ENCODE data around the gene RFX2. TPM values are rescaled to one million over a fixed set of nuclear protein-coding genes. Genes with fewer than 3 reads are reported as not detected.
A peak's percentile ranks its signal among the peaks of the same experiment; 100 is the strongest.

Gene RFX2
- total and polyA plus RNA-seq, 9 of the 15 experiments (the other 6 are each of a cell fraction or from before 2014, with no cell fraction given), result 3.6 to 18.7 (median 8.7) TPM

DNA sequence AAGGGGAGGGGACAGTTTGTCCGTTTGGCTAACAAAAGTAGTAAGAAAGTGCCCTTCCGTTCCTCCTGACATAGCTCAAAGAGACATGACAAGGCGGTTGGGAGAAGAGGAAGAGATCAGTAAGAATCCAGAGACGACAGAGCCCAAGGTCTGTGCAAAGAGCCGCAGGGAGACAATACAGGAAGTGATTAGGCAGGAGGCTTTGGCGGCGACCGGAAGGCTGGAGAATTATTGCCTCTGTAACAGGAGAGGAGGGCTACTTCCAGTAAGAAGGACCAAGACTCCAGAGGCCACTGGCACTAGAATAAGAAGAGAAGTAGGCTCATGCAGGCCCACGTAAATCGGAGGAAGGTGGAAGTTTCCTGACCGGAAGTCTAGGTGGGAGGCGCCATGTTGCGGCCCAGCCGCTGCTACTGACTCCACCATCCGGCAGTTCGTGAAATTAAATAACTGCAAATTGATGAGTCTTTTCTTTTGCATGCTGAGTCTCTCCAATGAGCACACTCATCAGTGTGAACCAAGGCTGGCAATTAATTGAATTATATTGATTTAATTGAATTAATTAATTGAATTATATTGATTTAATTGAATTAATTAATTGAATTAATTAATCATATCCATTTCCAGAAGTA is 9.9 kb downstream of the RFX2 start (continued):
- 0 out of 2 replicates have a peak, but pooled peaks have one; percentile 10 for TF ChIP-seq PHB2 (IDR thresholded peaks at IDR 0.05; ENCODE audit: low read depth)
- TF ChIP-seq, protein P1, sequence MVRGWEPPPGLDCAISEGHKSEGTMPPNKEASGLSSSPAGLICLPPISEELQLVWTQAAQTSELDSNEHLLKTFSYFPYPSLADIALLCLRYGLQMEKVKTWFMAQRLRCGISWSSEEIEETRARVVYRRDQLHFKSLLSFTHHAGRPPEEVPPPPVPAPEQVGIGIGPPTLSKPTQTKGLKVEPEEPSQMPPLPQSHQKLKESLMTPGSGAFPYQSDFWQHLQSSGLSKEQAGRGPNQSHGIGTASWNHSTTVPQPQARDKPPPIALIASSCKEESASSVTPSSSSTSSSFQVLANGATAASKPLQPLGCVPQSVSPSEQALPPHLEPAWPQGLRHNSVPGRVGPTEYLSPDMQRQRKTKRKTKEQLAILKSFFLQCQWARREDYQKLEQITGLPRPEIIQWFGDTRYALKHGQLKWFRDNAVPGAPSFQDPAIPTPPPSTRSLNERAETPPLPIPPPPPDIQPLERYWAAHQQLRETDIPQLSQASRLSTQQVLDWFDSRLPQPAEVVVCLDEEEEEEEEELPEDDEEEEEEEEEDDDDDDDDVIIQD (CRISPR knock-in tag; IDR thresholded peaks at IDR 0.05), result no peak
- TF ChIP-seq ETV1 (tag; conservative IDR thresholded peaks at IDR 0.05; ENCODE audit: low read depth), result peak; percentile 96
- TF ChIP-seq ZNF780A (CRISPR knock-in tag; IDR thresholded peaks at IDR 0.05), result no peak
- no peak for TF ChIP-seq FOXA1 (IDR thresholded peaks at IDR 0.05; ENCODE audit: borderline replicate concordance)
- peak; percentile 30 for TF ChIP-seq MEIS2 (IDR thresholded peaks at IDR 0.05; ENCODE audit: partially characterized antibody)
- no peak for TF ChIP-seq POU5F1 (IDR thresholded peaks at IDR 0.05; ENCODE audit: borderline replicate concordance, low read depth, low read length, partially characterized antibody)
- TF ChIP-seq, protein P2, sequence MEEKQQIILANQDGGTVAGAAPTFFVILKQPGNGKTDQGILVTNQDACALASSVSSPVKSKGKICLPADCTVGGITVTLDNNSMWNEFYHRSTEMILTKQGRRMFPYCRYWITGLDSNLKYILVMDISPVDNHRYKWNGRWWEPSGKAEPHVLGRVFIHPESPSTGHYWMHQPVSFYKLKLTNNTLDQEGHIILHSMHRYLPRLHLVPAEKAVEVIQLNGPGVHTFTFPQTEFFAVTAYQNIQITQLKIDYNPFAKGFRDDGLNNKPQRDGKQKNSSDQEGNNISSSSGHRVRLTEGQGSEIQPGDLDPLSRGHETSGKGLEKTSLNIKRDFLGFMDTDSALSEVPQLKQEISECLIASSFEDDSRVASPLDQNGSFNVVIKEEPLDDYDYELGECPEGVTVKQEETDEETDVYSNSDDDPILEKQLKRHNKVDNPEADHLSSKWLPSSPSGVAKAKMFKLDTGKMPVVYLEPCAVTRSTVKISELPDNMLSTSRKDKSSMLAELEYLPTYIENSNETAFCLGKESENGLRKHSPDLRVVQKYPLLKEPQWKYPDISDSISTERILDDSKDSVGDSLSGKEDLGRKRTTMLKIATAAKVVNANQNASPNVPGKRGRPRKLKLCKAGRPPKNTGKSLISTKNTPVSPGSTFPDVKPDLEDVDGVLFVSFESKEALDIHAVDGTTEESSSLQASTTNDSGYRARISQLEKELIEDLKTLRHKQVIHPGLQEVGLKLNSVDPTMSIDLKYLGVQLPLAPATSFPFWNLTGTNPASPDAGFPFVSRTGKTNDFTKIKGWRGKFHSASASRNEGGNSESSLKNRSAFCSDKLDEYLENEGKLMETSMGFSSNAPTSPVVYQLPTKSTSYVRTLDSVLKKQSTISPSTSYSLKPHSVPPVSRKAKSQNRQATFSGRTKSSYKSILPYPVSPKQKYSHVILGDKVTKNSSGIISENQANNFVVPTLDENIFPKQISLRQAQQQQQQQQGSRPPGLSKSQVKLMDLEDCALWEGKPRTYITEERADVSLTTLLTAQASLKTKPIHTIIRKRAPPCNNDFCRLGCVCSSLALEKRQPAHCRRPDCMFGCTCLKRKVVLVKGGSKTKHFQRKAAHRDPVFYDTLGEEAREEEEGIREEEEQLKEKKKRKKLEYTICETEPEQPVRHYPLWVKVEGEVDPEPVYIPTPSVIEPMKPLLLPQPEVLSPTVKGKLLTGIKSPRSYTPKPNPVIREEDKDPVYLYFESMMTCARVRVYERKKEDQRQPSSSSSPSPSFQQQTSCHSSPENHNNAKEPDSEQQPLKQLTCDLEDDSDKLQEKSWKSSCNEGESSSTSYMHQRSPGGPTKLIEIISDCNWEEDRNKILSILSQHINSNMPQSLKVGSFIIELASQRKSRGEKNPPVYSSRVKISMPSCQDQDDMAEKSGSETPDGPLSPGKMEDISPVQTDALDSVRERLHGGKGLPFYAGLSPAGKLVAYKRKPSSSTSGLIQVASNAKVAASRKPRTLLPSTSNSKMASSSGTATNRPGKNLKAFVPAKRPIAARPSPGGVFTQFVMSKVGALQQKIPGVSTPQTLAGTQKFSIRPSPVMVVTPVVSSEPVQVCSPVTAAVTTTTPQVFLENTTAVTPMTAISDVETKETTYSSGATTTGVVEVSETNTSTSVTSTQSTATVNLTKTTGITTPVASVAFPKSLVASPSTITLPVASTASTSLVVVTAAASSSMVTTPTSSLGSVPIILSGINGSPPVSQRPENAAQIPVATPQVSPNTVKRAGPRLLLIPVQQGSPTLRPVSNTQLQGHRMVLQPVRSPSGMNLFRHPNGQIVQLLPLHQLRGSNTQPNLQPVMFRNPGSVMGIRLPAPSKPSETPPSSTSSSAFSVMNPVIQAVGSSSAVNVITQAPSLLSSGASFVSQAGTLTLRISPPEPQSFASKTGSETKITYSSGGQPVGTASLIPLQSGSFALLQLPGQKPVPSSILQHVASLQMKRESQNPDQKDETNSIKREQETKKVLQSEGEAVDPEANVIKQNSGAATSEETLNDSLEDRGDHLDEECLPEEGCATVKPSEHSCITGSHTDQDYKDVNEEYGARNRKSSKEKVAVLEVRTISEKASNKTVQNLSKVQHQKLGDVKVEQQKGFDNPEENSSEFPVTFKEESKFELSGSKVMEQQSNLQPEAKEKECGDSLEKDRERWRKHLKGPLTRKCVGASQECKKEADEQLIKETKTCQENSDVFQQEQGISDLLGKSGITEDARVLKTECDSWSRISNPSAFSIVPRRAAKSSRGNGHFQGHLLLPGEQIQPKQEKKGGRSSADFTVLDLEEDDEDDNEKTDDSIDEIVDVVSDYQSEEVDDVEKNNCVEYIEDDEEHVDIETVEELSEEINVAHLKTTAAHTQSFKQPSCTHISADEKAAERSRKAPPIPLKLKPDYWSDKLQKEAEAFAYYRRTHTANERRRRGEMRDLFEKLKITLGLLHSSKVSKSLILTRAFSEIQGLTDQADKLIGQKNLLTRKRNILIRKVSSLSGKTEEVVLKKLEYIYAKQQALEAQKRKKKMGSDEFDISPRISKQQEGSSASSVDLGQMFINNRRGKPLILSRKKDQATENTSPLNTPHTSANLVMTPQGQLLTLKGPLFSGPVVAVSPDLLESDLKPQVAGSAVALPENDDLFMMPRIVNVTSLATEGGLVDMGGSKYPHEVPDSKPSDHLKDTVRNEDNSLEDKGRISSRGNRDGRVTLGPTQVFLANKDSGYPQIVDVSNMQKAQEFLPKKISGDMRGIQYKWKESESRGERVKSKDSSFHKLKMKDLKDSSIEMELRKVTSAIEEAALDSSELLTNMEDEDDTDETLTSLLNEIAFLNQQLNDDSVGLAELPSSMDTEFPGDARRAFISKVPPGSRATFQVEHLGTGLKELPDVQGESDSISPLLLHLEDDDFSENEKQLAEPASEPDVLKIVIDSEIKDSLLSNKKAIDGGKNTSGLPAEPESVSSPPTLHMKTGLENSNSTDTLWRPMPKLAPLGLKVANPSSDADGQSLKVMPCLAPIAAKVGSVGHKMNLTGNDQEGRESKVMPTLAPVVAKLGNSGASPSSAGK (IDR thresholded peaks at IDR 0.05), result peak; percentile 45
- TF ChIP-seq, protein P3, sequence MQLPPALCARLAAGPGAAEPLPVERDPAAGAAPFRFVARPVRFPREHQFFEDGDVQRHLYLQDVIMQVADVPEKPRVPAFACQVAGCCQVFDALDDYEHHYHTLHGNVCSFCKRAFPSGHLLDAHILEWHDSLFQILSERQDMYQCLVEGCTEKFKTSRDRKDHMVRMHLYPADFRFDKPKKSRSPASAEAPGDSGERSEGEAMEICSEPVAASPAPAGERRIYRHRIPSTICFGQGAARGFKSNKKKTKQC (CRISPR knock-in tag; IDR thresholded peaks at IDR 0.05), result no peak
- no peak for TF ChIP-seq SRSF9 (IDR thresholded peaks at IDR 0.05; ENCODE audit: borderline replicate concordance, low read depth, low read length)
- no peak for TF ChIP-seq TBL1XR1 (IDR thresholded peaks at IDR 0.05; ENCODE audit: low read length in 2 of 2)
- no peak for TF ChIP-seq HIVEP1 (CRISPR knock-in tag; IDR thresholded peaks at IDR 0.05)
- TF ChIP-seq CHD2 (IDR thresholded peaks at IDR 0.05; ENCODE audit: low read depth, low read length), result no peak
- TF ChIP-seq ZNF707 (CRISPR knock-in tag; conservative IDR thresholded peaks at IDR 0.05), result 0 out of 2 replicates have a peak, but pooled peaks have one; percentile 4
- TF ChIP-seq DACH1 (IDR thresholded peaks at IDR 0.05; ENCODE audit: partially characterized antibody), result peak; percentile 12
- TF ChIP-seq ZNF282 (CRISPR knock-in tag; IDR thresholded peaks at IDR 0.05), result no peak
